Coronary artery (tissue), 2 donors: ENCODE data around the gene XXYLT1.

ENCODE experiments used
- DNase-seq: peaks from one replicate; pipeline ENCODE4 v3.0.0-alpha.2; 2017; ENCODE audit warnings: low spot score
- H3K27ac ChIP-seq, 2 donors: fragments of 200-600 bp; sonication (generic); one replicate each; pipeline ENCODE4 v1.5.1; 2016 to 2019
- H3K4me3 ChIP-seq: fragments of 200-600 bp; sonication (generic); 2 replicates; pipeline ENCODE4 v1.5.1; 2016; ENCODE audit warnings: mild to moderate bottlenecking, moderate library complexity
- TF ChIP-seq, protein P1 (sequence below): fragments of 200-600 bp; sonication (generic); IDR thresholded peaks from one replicate; pipeline ENCODE4 v1.5.1; 2019; ENCODE audit warnings: antibody characterized with exemption

XXYLT1 gene

DNA sequence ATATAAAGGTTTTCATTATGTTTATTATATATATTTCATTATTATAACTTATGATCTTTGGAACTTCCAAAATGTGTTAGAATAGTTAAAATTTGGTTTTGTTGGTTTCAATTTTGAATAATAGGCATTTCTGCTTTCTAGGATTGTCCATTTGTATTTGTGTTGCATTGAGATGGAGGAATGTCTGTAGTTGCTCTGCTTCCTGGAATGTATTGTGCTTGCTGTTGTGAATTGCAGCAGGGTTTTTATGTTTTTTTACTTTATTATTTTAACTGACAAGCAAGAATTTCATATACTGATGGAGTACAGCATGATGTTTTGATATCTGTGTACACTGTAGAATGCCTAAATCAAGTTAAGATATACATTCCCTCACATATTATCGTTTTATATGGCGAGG lies 247.4 kb downstream of the XXYLT1 start:
- DNase-seq, result no peak
- H3K4me3 ChIP-seq, result no peak overlapping the region
- TF ChIP-seq, protein P1, sequence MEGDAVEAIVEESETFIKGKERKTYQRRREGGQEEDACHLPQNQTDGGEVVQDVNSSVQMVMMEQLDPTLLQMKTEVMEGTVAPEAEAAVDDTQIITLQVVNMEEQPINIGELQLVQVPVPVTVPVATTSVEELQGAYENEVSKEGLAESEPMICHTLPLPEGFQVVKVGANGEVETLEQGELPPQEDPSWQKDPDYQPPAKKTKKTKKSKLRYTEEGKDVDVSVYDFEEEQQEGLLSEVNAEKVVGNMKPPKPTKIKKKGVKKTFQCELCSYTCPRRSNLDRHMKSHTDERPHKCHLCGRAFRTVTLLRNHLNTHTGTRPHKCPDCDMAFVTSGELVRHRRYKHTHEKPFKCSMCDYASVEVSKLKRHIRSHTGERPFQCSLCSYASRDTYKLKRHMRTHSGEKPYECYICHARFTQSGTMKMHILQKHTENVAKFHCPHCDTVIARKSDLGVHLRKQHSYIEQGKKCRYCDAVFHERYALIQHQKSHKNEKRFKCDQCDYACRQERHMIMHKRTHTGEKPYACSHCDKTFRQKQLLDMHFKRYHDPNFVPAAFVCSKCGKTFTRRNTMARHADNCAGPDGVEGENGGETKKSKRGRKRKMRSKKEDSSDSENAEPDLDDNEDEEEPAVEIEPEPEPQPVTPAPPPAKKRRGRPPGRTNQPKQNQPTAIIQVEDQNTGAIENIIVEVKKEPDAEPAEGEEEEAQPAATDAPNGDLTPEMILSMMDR, result no peak

DNA sequence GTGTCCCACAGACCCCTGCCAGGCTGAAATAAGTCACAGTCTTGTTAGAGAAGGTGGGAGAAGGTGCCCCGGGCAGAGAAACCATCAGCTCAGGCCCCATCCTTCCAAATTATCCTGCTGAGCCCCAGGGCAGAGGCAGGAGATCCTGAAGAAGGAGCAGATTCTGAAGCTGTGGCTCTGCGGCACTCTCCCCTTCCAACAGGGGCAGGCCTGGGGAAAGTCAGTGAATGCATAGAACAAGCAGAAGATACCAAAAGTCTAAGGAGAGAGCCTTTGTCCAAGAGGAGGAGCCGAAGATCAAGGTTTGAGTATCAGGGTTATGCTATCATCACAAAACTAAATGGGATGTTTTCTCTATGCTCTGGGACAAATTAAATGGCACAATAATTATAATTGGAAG lies 249.3 kb downstream of the XXYLT1 start:
- Histone ChIP-seq H3K27ac (no peak overlapping the region), H3K4me3 (no peak overlapping the region)
- DNase-seq, result no peak
- TF ChIP-seq, protein P1, result no peak

More for the DNA sequence above, 247.4 kb downstream of the XXYLT1 start:
- H3K27ac ChIP-seq, result no peak overlapping the region

DNA sequence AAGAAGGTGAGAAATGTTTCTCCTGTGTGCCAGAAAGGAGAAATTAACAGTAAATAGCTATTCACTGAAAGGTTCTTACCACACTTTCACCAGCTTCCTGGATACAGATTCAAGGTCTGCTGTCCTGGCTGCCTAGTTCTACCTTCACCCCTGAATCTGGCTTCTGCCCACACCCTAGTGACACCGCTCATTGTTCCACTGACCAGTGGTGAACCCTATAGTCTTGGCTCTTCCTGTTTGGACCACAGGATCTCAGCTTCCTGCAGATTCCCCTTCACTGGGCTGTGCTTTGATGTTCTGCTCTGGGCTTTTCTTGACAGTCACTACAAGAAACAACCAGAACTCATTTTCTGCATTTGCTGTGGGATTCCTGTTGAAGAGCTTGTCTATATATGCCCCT lies 250.0 kb downstream of the XXYLT1 start:
- DNase-seq, result no peak
- Histone ChIP-seq H3K27ac (no peak overlapping the region), H3K4me3 (no peak overlapping the region)
- TF ChIP-seq, protein P1, result no peak

DNA sequence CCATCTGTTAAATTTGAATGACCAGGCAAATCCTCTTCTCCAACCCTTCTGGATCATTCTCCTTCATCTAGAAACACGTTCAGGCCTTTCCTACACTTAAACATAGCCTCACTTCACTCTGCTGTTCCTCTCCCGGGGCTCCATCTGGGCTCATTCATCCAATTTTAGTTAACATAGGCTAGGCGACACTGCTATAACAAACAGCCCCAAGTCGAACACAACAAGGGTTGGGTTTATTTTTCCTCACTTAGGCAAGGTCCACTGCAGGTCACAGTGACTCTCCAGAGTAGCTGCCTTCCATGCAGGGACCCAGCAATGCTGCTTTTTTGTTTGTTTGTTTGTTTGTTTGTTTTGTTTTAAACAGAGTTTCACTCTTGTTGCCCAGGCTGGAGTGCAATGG lies 250.8 kb downstream of the XXYLT1 start:
- no peak overlapping the region for H3K4me3 ChIP-seq
- TF ChIP-seq, protein P1, result no peak
- H3K27ac ChIP-seq, result no peak overlapping the region
- DNase-seq, result no peak

- Histone ChIP-seq H3K27ac (no peak overlapping the region), H3K4me3 (no peak overlapping the region)
- TF ChIP-seq, protein P1, result no peak
- DNase-seq, result no peak
Measured at GRCh38 chr3:195019335-195019734, 251.6 kb downstream of the XXYLT1 start.
